Left colon (tissue), 2 donors: ENCODE data around the gene KRTAP10-9. TPM values are rescaled to one million over a fixed set of nuclear protein-coding genes. Genes with fewer than 3 reads are reported as not detected.
"Not testable (repeated sequence)": the region's sequence is repeated elsewhere in the genome, so short reads cannot be mapped to it uniquely, and the experiment has no call there.

Experiments
- ATAC-seq: fragments of 200-7000 bp; cut with Tn5 transposase; one replicate; pipeline ENCODE4 v1.9.1; 2020; ENCODE audit warnings: mild to moderate bottlenecking, moderate library complexity
- DNase-seq, 2 donors: peaks; one replicate each; pipeline ENCODE4 v3.0.0-alpha.2; 2020
- intact Hi-C, 2 donors: fragments of 100-400 bp; cut with DNase I in 1 of 2; cut with micrococcal nuclease in 1 of 2; formaldehyde crosslinking; loops; one replicate each; pipeline versions ENCODE4 v1.11.2 to v1.14.0; 2022; cut with DNase I, micrococcal nuclease
- long read RNA-seq: library from polyadenylated mRNA; unstranded; transcript quantifications from one replicate; pipeline ENCODE4 v2.0.0, GENCODE V29; 2021
- total RNA-seq, 2 donors: library from RNA; stranded (reverse); fragmentation: NEBNext Ultra II Directional; extraction: Animal tissue kit (Norgen Biotek cat#: 25700); gene quantifications; one replicate each; pipeline ENCODE4 v1.2.1, GENCODE V29; 2021
- donor health status: DM: no; HTN: no; CAD: no.
- donor health status: DM: yes; HTN: yes; CAD: no.

The KRTAP10-9 gene, protein sequence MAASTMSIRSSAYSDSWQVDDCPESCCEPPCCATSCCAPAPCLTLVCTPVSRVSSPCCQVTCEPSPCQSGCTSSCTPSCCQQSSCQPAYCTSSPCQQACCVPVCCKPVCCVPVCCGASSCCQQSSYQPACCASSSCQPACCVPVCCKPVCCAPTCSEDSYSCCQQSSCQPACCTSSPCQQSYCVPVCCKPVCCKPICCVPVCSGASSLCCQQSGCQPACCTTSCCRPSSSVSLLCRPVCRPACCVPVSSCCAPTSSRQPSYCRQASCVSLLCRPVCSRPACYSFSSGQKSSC
- not detected for total RNA-seq
- long read RNA-seq = 0 reads

DNA sequence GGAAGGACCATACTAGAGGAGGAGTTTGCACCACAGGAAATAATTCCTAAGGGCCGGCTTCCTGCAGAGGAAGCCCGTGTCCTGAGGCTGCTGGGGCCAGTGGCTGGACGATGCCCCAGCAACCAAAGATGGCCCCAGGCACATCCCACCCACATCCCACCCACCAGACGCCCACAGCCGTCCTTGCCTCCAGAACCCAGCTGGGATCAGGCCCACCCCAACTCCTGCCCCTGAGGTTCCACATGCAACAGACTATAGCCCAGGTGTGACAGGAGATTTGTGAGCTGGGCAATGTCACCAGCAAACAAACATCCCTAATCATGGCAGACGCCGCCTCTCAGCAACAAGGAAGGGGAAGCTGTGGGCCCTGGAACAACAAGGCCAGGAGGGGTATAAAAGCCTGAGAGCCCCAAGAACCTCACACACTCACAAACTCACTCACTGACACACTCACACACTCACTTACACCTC lies at the start of gene KRTAP10-9:
Gene KRTAP10-9, plus strand, starts transcription at position 421 of the 471 bp plus-strand sequence. CDS start 79 bp downstream, outside the sequence.
- intact Hi-C loops = no loop called here
- DNase-seq = no peak
- no peak for ATAC-seq

DNA sequence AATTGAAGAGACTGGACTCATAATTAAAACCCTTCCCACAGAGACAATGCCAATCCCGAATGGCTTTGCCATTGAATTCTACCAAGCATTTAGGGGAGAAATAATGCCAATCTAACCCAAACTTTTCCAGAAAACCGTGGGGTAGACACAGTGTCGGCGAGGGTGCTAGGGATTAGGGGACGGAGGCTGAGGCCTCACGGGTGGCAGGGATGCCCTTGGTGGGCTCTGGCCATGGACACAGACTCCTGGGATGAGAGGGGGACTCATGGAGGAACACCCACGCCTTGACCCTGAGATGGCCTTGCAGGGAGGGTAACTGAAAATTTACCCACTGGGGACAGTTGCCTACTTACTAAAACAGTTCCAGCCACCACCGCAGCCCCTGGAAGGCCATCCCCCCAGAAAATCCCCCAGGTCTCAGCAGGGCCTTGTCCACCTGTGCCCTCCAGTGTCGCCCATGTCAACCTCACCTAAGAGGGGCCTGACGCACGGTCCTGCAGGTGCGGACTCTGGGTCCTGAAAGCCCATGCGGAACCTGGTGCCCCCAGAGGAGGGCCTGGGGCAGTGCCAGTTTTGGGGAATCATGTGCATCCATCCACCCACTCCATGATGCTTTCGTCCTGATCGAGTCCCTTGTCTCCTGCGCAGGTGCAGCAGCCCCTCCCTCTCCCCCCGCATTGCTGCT lies 48.4 kb upstream of the KRTAP10-9 start:
- DNase-seq = no peak
- ATAC-seq = no peak
- intact Hi-C loops = no loop called here

DNA sequence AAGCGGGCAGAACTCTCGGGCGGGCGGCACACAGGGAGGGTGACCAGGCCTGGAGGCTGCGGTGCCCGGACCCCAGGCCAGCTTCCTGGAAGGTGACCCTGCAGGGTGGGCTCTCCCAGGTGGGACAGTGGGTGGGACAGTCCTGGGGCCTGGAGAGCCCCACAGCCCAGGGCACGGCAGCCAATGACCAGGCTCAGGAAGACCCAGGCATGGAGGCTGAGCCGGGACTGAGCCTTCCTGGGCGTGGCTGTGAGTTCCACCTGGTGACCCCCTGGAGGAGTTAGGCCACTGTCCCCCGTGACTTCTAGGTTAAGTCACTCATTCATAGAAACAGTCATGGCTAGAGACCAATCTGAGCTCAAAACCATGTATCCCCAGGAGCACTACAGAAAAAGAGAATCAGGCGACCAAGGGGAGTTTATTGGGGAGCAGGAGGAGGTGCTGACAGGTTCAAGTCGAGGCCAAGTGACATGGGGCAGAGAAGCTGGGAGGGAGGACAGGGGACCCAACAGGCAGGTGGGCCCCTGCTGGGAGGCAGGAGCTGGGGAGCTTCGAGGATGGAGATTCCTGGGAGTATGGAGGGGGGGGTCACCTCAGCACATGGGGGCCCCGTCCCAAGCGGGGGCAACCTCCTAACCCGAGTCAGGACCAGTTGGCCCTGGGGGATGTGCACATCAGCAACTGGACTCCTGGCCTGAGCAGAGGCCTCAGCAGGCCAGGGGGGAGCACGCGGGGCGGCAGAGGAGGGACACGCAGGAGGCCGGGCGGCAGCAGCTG lies 47.6 kb upstream of the KRTAP10-9 start:
- ATAC-seq = no peak

DNA sequence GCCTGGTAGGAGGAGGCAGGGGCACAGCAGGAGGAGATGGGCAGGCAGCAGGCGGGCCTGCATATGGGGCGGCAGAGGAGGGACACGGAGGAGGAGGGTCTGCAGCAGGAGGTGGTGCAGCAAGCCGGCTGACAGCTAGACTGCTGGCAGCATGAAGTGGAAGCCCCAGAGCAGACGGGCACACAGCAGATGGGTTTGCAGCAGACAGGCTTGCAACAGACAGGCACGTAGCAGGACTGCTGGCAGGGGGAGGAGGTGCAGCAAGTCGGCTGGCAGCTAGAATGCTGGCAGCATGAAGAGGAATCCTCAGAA lies 47.1 kb upstream of the KRTAP10-9 start:
- no peak for DNase-seq
- intact Hi-C loops = no loop called here
- no peak for ATAC-seq

More for the DNA sequence above, 47.6 kb upstream of the KRTAP10-9 start:
- intact Hi-C loops = no loop called here
- no peak for DNase-seq

DNA sequence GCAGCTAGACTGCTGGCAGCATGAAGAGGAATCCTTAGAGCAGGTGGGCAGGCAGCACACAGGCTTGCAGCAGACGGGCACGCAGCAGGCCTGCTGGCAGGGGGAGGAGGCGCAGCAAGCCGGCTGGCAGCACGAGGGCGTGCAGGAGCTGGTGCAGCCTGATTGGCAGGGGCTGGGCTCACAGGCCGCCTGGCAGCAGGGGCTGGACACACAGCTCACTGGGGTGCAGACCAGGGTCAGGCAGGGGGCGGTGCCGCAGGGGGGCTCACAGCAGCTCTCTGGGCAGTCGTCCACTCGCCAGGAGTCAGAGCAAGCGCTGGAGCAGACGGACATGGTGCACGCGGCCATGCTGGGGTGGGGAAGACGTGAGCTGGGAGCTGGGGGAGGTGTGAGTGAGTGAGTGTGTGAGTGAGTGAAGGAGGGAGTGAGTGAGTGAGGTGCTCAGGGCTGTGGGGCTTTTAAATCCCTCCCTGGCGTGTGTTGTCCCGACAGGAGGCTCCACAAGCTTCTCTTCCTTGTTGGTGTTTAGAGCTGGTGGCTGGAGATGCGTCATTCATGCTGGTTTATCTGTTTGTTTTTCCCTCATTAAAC lies 46.6 kb upstream of the KRTAP10-9 start, which contains the start of gene KRTAP10-5:
Gene KRTAP10-5, minus strand, starts transcription at position 374 of the 591 bp plus-strand sequence. Its CDS starts 26 bp downstream, at position 348.
- ATAC-seq (peak; percentile 75), DNase-seq (peak in 1 of 2 donors; percentile 37)
- intact Hi-C loops = not testable (repeated sequence)

DNA sequence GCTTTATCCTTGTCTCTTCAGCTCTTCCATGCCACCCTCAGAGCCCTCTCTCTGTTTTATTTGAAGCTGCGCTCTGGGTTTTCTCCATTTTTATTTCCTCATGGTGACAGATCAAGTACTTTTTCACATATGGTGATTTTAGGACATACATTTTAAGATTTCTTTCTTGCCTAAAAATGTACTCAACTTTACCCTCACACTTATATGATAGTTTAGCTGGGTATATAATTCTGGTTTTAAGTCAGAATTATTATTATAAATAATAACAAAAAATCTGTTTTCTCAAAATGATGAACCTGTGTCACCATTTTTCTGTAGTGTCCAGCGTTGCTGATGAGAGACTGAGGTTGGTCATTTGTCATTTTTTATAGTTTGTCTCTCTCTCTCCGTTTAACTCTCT lies 45.7 kb upstream of the KRTAP10-9 start:
- no peak for ATAC-seq
- intact Hi-C loops = no loop called here
- no peak for DNase-seq

DNA sequence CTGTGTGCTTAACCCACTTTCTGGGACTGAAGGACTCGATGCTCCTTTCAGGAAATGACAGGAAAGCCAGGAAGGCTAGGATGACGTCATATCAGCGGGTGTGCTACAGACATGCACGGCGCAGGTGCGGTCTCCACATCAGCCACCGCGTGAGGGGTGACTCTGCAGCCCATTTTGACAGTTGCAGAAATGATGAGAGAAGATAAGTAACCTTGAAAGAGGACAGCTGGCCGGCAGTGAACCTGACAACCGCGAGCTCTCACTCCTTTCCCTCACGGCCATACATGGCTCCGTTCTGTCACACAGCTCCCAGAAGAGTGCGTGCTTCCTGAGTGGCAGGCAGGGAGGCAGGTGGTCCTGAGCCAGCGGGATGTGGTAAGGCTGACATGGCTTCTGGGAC lies 44.8 kb upstream of the KRTAP10-9 start:
- ATAC-seq (no peak), DNase-seq (no peak)
- intact Hi-C loops = no loop called here

DNA sequence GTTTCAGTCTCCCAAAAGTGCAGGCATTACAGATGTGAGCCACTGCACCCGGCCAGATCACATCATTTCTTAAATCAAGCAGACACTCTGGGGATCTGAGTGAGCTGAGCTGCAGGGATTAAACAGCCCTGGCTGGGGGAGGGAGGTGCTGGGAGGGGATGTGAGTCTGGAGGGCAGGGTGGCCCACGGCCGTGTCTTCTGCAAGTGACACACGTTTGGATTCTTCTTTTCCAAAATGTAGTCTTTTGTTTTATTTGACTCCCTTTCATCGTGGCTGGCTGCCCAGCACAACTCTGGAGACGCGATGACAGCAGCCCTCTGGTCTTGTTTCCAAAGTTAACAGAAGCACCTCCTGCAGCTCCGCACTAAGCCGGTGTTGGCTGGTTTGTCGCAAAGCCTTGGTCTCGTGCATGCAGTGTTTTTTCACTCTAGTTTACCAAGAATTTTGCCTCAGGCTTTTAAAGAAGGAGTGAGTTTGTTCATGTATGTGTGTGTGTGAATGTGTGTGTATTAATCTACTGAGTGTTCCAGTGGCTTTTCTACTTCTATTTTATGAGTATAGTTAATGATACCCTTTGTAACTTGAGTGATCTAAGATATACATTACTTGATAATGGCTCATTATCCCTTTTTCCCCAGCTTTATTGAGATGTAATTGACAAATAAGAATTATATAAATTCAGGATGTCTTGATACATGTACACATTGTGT lies 43.6 kb upstream of the KRTAP10-9 start:
- ATAC-seq = no peak
- no peak for DNase-seq
- intact Hi-C loops = no loop called here

DNA sequence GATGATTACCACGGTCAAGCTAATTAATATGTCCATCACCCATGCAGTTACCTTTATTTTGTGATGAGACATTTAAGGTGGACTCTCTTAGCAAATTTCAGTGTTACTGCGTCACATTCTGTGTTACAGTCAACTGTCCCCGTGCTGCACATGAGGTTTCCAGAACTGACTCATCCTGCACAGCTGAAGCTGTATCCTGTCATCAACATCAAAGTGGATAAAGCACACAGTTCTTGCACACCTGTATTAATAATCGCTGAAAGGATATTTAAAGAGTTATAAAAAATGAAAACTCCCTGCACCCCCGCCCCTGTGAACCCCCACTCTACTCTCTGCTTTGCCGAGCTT lies 43.1 kb upstream of the KRTAP10-9 start:
- intact Hi-C loops = no loop called here
- no peak for ATAC-seq
- DNase-seq = no peak

DNA sequence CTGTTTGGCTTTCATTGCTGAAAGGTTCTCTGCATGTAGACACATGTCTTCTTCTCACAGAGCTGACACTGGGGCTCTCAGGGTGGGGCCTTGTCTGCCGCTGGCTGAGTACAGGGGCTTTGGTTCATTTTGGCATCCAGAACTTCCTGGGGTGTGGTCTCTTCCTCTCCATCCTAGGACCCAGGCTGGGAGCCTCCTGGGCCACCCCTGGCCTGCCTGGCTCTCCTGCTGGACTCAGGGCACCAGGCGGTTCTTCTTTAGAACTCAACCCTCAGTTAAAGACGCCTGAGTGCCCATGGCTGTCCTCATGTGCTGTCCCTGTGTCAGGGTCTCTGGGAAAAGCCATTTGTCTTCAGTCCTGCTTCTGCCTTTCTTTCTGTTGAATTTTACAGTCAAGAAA lies 41.0 kb upstream of the KRTAP10-9 start:
- DNase-seq = no peak

DNA sequence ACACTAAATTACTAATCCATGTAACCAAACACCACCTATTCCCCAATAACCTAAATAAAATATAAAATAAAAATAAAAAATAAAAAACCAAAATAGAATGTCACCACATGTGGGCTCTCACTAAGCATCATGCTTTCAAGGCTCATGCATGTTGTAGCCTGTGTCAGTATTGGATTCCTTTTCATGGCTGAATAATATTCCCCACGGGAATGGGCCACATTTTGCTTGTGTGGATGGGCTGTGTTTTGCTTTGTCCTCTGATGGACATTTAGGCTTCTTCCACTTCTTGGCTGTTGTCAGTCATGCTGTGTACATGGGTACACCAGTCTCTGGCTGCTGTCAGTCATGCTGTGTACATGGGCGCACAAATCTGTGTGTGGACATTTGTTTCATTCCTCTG lies 37.8 kb upstream of the KRTAP10-9 start:
- DNase-seq (no peak), ATAC-seq (no peak)
- intact Hi-C loops = no loop called here

More for the DNA sequence above, 41.0 kb upstream of the KRTAP10-9 start:
- no peak for ATAC-seq
- intact Hi-C loops = no loop called here

DNA sequence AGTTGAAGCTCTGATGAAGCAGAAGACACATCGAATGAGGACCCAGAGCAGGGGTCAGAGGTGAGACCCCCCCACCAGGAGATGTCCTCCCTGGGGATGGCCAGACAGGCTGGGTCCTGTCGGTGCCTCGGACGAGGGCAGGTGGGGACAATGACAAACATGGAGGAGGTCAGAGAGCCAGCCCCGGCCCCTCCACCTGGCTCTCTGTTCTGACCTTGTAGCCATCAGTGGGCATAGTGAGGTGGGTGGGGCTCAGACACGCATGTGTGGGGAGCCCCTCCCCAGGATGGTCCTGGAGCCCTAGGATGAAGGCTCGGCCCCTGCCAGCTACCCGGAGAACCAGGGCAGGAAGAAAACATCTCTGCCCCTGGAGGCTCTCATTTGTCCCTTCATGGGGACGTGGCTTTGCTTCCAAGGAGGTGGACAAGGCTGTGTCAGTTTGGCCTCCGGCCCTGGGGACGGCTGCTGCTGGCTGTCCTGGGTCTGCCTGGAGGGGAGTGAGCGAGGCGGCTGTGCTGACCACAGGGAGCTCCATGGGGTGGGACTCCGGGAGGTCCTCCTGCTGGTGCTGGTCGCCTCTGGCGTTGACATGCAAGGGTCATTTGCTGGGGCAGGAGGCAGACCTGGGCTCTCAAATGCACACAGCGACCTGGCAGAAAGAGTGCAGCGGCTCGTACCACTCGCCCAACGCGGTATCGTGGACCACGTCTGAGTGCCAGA lies 37.1 kb upstream of the KRTAP10-9 start:
- no peak for ATAC-seq
- intact Hi-C loops = no loop called here
- DNase-seq = no peak

DNA sequence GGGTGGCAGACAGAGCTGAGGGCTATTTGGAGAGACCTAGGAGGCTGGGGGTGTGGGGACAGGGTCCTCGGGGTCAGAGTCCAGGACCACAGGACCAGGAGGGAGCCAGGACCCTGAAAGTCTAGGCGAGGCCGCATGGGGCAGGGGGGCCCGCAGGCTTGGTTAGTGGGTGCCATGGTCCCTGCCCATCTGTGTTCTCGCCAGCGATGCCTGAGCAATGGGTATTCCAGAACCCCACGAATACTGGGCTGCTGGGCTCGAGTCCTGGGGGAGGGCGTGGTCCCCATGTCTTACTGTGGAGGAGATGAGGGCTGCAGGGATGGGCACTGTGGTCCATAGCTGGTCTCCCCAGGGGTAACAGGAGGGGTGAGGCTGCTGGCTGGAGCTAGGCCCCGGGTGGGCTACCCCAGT lies 36.6 kb upstream of the KRTAP10-9 start:
- intact Hi-C loops = no loop called here
- no peak for ATAC-seq
- DNase-seq = no peak

DNA sequence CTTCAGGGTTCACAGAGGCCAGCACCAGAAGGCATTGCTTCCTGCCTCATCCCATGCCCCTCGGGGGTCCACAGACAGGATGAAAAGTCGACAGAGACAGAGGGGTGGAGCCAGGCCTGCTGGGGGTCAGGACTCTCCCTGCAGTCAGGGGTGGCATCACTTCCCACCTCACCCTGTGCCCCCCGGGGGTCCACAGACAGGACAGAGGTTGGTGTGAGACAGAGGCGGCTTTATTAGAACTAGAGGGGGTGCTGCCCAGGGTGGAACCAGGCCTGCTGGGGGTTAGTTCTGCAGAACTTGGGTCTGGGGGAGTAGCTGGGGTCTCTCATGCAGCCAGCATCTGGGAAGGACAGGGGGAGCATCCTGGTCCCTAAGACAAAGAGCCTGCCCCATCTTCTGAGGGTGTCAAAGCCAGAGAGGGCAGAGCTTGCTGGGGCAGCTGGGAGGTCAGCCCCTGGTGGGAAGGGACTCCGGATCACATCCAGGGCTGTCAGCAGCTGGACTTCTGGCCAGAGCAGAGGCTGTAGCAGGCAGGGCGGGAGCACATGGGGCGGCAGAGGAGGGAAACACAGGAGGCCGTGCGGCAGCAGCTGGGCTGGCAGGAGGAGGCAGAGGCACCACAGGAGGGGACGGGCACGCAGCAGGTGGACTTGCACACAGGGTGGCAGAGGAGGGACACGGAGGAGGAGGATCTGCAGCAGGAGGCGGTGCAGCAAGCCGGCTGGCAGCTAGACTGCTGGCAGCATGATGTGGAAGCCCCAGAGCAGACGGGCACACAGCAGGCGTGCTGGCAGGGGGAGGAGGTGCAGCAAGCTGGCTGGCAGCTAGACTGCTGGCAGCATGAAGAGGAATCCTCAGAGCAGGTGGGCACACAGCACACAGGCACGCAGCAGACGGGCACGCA lies 35.7 kb upstream of the KRTAP10-9 start:
- intact Hi-C loops, ATAC-seq, DNase-seq: not testable (repeated sequence)

DNA sequence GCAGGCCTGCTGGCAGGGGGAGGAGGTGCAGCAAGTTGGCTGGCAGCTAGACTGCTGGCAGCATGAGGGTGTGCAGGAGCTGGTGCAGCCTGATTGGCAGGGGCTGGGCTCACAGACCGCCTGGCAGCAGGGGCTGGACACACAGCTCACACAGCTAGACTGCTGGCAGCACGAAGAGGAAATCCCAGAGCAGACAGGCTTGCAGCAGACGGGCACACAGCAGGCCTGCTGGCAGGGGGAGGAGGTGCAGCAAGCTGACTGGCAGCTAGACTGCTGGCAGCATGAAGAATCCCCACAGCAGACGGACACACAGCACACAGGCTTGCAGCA lies 35.1 kb upstream of the KRTAP10-9 start:
- DNase-seq, intact Hi-C loops, ATAC-seq: not testable (repeated sequence)

DNA sequence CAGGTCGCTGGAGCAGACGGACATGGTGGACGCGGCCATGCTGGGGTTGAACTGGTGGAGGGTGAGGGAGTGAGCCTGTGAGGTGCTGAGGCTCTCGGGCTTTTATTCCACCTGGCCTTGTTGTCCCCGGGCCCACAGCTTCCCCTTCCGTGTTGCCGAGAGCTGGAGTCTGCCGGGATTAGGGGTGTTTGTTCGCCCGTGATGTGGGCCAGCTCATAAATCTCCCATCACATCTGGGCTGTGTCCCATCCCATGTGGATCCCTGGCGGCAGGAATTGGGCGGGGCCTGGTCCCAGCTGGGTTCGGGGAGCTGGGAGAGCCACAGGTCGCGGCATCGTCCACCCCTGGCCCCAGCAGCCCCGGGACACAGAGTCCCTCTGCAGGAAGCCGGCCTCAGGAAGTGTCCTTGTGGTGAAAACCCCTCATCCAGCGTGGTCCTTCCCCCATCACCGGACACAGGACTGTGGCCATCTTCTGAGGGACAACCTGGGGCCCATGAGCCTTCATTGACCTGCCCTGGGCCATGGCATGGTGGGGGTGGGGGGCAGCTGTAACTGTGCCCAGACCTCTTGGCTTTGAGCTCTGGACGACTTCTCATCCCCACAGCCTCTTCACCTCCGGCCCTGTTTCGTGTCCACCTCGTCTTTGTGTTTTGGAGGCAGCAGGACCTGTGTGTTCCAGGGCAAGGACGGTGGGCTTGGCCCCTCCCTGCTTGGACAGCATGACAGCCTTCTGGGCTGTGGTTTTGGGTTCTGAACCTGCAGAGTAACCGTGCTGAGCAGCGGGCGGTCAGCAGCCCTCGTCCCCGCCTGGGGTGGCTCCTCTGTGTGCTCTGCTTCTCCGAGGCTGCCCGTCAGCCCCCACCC lies 34.2 kb upstream of the KRTAP10-9 start, which contains the start of gene KRTAP10-6:
Gene KRTAP10-6, minus strand, starts transcription at position 60 of the 866 bp plus-strand sequence. Its CDS starts 21 bp downstream, at position 39.
- intact Hi-C loops = no loop called here
- ATAC-seq = no peak
- DNase-seq = no peak
